ENCODE data around the gene HSD11B1. TPM values are rescaled to one million over a fixed set of nuclear protein-coding genes. Genes with fewer than 3 reads are reported as not detected.

The HSD11B1 gene
- total RNA-seq, 1 experiment from 2014 or later, result not detected

- Mint-ChIP-seq H3K36me3 (no peaks in the 10 kb centered on the region), H3K4me3 (no peak overlapping the region)
Observed at GRCh38 chr1:209715314-209715713, 10.7 kb downstream of the HSD11B1 start.

GRCh38 chr1:209717818-209718217 lies 13.2 kb downstream of the HSD11B1 start:
- TF ChIP-seq ZNF121 (CRISPR knock-in tag; IDR thresholded peaks at IDR 0.05), result no peak
- no peak for TF ChIP-seq ZNF138 (CRISPR knock-in tag; conservative IDR thresholded peaks at IDR 0.05)
- TF ChIP-seq ESRRA (CRISPR knock-in tag; IDR thresholded peaks at IDR 0.05; ENCODE audit: borderline replicate concordance), result no peak
- TF ChIP-seq TEAD4 (CRISPR knock-in tag; IDR thresholded peaks at IDR 0.05), result no peak
- TF ChIP-seq TCF7 (CRISPR knock-in tag; IDR thresholded peaks at IDR 0.05; ENCODE audit: low read depth), result no peak
- TF ChIP-seq E2F4 (CRISPR knock-in tag; IDR thresholded peaks at IDR 0.05; ENCODE audit: borderline replicate concordance, low read depth), result no peak
- TF ChIP-seq JAZF1 (CRISPR knock-in tag; IDR thresholded peaks at IDR 0.05), result no peak
- TF ChIP-seq ZNF219 (CRISPR knock-in tag; IDR thresholded peaks at IDR 0.05; ENCODE audit: borderline replicate concordance), result no peak
- no peak for TF ChIP-seq NR3C1 (CRISPR knock-in tag; conservative IDR thresholded peaks at IDR 0.05; ENCODE audit: low read depth)
- no peak for TF ChIP-seq IRF1 (CRISPR knock-in tag; IDR thresholded peaks at IDR 0.05)
- TF ChIP-seq MAX (CRISPR knock-in tag; IDR thresholded peaks at IDR 0.05), result no peak
- TF ChIP-seq CDX4 (CRISPR knock-in tag; IDR thresholded peaks at IDR 0.05; ENCODE audit: borderline replicate concordance), result no peak
- no peak for TF ChIP-seq FOXP4 (CRISPR knock-in tag; IDR thresholded peaks at IDR 0.05)
- no peak for TF ChIP-seq ZNF281 (CRISPR knock-in tag; IDR thresholded peaks at IDR 0.05)
- TF ChIP-seq ZNF423 (CRISPR knock-in tag; IDR thresholded peaks at IDR 0.05), result no peak
- ChIA-PET POLR2A (no interaction called here), CTCF (no interaction called here)
- H3K9me3 Mint-ChIP-seq, result no peaks in the 10 kb centered on the region
- no peaks in the 10 kb centered on the region for H3K4me1 Mint-ChIP-seq
- ATAC-seq (no peak), DNase-seq (ENCODE audit: low spot score) (no peak)
- no peaks in the 10 kb centered on the region for H3K36me3 Mint-ChIP-seq
- peaks cover 3% of the 10 kb centered on the region; the same call in 1 of the 2 replicates for H3K27me3 Mint-ChIP-seq (ENCODE audit: low read depth)
- no peak overlapping the region for H3K27ac Mint-ChIP-seq
- no peak overlapping the region for H3K4me3 Mint-ChIP-seq

More at GRCh38 chr1:209715314-209715713, 10.7 kb downstream of the HSD11B1 start:
- Mint-ChIP-seq H3K4me1 (peaks cover 6% of the 10 kb centered on the region; the same call in 1 of the 2 replicates), H3K27ac (no peak overlapping the region), H3K9me3 (no peaks in the 10 kb centered on the region), H3K27me3 (ENCODE audit: low read depth) (peaks cover 3% of the 10 kb centered on the region; the same call in 1 of the 2 replicates)
- TF ChIP-seq IRF1 (CRISPR knock-in tag; IDR thresholded peaks at IDR 0.05), result no peak
- no peak for TF ChIP-seq ZNF121 (CRISPR knock-in tag; IDR thresholded peaks at IDR 0.05)
- no peak for TF ChIP-seq HMGA2 (CRISPR knock-in tag; IDR thresholded peaks at IDR 0.05)
- TF ChIP-seq ZBTB43 (CRISPR knock-in tag; IDR thresholded peaks at IDR 0.05), result no peak
- no peak for TF ChIP-seq MAX (CRISPR knock-in tag; IDR thresholded peaks at IDR 0.05)
- no peak for TF ChIP-seq NFYB (CRISPR knock-in tag; conservative IDR thresholded peaks at IDR 0.05; ENCODE audit: low read depth)
- no peak for TF ChIP-seq MYBL2 (CRISPR knock-in tag; IDR thresholded peaks at IDR 0.05)
- no peak for TF ChIP-seq NR1H2 (CRISPR knock-in tag; IDR thresholded peaks at IDR 0.05)
- ChIA-PET POLR2A (no interaction called here), CTCF (no interaction called here)
- ATAC-seq (no peak), DNase-seq (ENCODE audit: low spot score) (no peak)
